GM18508 (cell line): Measurements from ENCODE around the gene ERG.

ENCODE experiments used
- ATAC-seq: cut with Tn5 transposase; IDR thresholded peaks from one replicate; pipeline ENCODE4 v1.9.1; 2021; ENCODE audit warnings: moderate number of reproducible peaks; ENCODE audit not compliant: insufficient read depth, unreplicated experiment

Gene ERG

DNA sequence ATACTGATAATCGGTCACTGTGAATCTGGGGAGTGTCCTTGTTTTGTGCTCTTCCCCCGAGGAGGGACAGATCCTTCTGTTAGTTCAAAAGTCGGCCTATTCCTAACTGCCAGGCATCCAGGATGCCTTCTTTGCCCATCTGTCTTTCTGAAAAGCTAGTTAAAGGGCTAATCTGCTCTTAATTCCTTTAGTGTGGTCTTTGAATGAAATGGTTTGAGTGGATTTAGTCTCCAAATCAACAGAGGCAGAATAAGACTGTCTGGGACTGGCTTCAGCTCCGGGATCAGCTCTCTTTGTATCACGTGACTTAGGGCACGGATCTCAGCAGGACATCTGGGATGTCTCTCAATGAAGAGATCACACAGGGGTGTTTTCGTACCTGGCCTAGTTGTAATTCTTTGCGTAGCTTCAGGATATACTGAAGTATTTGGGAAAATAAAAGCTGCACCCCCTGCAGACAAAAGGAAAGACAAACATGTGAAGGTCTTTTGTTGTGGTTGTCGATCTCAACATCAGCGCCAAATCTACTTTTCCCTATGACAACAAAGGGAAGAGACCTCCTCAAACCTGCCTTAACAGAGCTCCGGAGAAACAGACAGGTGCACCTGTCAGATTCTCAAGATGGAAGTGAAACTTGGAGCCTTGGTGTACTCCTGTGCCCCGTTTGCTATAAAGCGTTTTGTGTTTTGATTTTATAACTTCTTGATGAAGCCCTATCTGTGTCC lies 97.9 kb downstream of the ERG start:
- no peak for ATAC-seq

DNA sequence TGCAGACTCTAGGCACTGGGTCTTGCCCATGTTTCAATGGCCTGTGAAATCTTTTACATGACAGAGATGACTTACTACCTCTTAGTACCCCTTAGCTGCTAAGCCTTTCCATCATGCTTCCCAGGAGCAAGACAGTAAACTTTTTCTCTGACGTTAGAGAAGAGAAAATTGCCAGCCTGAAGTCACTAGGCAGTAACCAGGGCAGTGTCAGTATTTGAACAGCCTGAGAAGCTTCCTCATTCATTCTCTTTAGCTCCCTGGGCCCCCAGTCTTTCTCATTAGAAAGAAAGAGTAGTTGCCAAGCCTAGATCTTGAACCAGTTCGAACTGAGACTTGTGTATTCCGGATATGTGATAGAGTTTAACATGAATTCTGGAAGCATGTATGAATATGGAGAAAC lies 99.2 kb downstream of the ERG start:
- no peak for ATAC-seq

DNA sequence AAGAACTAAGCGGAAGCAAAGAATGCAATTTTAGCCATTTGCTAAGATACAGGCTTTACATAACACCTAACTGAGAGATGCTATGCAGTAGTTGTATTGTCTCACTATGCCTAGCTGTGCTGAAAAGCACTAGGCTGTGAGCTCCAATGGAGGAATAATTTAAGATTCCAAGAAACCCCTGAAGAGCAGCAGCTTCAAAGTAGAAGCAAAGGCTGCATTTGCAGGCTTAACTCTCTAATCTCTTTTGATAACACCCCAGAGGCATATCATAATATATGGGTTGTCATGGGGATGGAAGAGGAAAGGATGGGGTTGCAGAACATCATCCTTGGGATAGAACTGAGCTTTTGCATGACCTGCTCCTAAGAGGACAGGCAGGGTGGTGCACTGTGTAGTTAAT lies 102.0 kb downstream of the ERG start:
- no peak for ATAC-seq

GRCh38 chr21:38395581-38395980 lies 102.7 kb downstream of the ERG start:
- no peak for ATAC-seq

- no peak for ATAC-seq
Observed at GRCh38 chr21:38392661-38393060, 105.6 kb downstream of the ERG start.

- ATAC-seq = no peak
Observed at GRCh38 chr21:38389896-38390295, 108.4 kb downstream of the ERG start.

- no peak for ATAC-seq
Observed at GRCh38 chr21:38389354-38389676, 109.0 kb downstream of the ERG start.

DNA sequence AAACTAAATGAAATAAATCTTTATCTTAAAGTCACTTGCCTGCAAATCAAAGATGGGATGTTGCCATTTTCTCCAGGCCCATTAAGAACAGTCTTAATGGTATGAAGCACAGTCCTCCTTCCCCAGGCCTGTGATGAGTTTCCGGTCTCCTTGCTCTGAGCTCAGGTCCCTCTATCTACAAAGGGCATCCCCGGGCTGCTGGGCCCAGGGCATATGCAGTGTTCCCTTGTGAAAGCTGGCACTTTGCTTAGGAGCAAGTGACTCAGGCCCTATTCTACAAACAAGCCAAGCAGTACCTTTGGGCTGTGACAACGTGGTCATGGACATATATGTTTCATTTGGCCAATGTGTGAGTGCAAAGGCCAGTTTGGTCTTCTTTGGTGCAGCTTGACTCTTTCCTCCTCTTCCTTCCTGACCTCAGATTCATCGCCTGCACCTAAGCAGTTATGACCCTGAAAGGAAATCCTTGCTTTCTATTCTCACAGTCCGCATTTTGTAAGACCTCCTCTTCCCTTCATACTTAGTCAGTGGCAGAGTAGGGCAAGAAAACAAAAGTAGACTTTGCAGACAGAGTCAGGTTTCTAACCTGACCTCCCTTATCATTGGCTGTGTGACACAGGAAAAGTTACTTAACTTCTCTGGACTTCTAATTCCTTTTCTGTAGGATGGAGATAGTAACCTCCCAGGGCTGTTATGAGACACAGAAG lies 109.5 kb downstream of the ERG start:
- no peak for ATAC-seq

DNA sequence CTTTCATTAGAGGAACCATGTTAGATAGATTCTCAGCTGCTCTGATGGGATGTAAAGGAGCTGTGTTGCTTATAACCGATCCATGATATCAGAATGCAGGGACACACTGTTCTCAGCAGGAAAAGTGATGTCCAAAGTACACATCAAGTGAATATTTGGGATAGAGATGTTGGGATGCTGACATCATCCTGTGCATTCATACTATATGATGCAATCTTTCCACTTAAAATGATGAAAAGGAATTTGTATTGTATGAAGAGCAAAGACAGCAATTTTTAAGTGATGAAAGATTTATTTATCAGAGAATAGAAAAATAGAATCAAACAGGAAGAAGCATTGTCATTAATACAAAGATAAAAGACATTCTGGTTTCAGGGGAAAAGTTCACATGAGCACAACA lies 110.1 kb downstream of the ERG start:
- ATAC-seq = no peak

- no peak for ATAC-seq
Observed at GRCh38 chr21:38386967-38387366, 111.3 kb downstream of the ERG start.

DNA sequence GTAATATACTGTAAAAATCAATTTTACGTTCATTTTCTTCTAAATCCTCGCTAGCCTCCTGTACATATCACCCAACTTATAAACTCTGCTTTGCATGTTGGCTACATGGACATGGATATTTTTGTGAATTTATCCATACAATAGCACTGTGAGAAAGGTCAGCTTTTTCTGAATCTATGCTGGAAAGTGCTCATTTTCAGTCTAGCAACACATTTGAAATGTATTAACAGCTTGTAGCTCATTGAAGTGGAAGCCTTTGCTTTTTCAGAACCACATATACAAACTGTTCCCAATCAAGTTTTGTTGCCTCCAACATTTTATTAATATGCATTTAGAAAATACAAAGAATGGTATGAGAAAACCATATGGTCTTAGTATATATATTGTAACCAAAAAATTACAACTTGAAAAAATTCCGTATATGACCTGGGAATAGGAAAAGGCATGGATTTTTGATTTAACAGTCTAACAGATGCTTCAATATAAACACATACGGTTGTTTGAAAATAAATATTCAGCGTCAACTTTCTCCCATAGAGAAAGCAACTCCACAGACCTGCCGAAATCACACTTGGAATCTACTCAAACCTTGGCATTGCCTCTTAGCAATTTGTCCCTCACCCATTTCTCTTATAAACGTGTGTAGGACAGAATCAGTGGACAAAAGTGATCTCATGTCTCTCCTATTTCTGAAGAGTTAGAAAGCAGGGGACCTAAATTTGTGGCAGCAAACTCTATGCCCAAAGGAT lies 112.7 kb downstream of the ERG start:
- no peak for ATAC-seq

GRCh38 chr21:38384675-38385426 lies 113.4 kb downstream of the ERG start:
- no peak for ATAC-seq

DNA sequence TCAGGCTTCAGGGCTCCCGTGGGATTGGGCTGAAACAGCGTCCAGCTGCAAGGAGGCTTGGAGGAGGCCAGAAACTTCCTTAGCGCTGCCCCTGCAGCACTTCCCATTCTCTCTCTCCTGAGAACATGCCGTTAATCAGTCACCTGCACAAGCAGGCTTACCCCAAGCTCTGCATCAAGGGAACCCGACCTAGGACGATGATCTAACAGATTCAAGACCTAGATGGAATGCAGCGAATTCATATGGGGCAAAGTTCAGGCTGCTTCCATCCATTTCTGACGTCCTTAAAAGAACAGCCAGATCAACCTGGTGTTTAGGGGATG lies 114.1 kb downstream of the ERG start:
- no peak for ATAC-seq

GRCh38 chr21:38383411-38384237 lies 114.7 kb downstream of the ERG start:
- no peak for ATAC-seq

GRCh38 chr21:38380481-38381137 lies 117.7 kb downstream of the ERG start:
- no peak for ATAC-seq

GRCh38 chr21:38379147-38379546 lies 119.1 kb downstream of the ERG start:
- ATAC-seq = no peak

DNA sequence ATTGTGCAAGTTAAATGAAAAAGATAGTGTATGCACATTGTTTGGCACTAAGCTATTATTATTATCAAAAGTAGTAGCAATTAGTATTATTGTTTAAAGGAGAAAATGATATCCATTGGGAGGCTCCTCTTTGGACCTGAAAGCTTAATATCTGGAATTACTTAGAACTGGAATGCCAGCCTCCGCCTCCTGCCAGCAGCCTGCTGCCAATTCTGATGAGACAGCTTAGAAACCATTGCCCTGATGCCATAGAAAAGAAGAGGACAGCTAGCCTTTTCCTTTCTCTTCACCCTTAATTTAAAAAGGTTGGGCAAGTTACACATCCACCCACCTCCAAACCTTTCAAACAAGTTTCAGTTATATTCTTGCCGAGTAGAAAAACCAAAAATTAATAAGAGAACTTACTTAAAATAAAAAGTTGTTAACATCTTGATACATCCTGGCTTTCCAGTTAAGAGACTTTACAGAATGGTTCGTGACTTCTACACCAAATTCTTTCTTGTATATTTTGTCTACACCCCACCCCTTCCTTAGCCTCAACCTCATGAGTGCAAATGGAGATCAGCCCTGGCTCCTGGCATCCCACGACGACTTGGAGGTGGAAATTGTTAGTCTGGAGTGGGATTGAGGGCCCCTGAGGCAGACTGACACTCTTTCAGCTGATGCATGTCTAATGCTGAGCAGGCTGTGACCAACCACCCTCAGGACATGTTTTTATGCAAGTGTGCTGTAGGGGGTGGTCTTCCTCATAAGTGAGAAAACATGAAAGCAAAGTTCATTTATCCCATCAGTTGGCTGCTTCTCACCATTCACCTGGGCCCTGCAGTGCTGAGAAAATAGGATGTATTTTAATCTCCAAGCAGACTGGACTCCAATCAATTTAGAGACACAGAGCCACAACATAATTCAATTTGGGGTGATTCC lies 120.8 kb downstream of the ERG start:
- ATAC-seq = no peak

DNA sequence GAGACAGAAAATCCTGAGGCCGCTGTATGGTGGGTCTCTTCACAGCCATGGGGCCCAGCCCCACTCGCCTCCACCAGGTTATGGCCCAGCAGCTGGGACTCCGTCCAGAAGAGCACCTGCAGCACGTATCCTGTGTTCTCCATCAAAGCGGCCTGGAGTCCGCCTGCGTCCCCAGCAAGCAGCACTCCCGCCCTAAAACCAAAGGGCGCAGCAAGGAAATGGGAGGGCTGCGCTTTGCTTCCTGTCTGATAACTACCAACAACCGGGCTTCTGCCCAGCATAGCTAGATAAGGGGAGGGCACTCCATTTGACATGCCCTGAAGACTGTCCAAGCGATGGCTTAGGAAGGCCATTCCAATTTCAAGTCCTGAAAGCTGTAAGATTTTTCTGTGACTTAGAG lies 121.6 kb downstream of the ERG start:
- ATAC-seq = no peak

DNA sequence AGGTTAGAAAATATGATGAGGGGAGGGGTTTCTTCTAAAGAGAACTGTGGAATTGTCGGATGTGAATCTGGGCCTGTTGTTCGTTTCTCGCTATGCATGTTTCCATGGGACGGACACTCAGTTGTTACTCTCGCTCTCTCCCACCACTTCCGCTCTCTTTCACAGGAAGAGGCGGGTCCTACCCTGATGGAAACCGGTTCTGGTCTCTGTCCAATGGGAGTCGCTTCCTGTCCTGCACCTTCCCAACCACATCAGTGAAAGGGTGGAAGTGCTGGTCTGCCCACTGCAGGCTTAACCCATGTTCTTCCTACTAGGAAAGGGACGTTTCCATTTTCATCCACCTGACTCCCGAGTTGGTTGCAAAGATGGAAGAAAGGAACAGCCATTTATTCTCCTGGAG lies 122.0 kb downstream of the ERG start:
- ATAC-seq = no peak
